Karpas-422 (cell line): Measurements from ENCODE around the gene CCDC191. TPM values are rescaled to one million over a fixed set of nuclear protein-coding genes. Genes with fewer than 3 reads are reported as not detected.

Source experiments
- DNase-seq: peaks from one replicate; pipeline ENCODE4 v3.0.0-alpha.2; 2015
- H2AFZ ChIP-seq: fragments of 200-600 bp; sonication (generic); 2 replicates; pipeline ENCODE4 v1.6.1; 2014; ENCODE audit warnings: antibody characterized with exemption, low read length, mixed read lengths
- H3K27ac ChIP-seq: fragments of 200-600 bp; sonication (generic); 2 replicates; pipeline ENCODE4 v1.5.1; 2014; ENCODE audit warnings: mild to moderate bottlenecking, low read length, moderate library complexity
- H3K27me3 ChIP-seq: fragments of 200-600 bp; sonication (generic); 2 replicates; pipeline ENCODE4 v1.6.1; 2014; ENCODE audit warnings: low read length, mixed read lengths
- H3K36me3 ChIP-seq: fragments of 200-600 bp; sonication (generic); 2 replicates; pipeline ENCODE4 v1.6.1; 2014; ENCODE audit warnings: low read length, mixed read lengths; ENCODE audit not compliant: insufficient read depth
- H3K4me1 ChIP-seq: fragments of 200-600 bp; sonication (generic); 2 replicates; pipeline ENCODE4 v1.6.1; 2014; ENCODE audit warnings: mild to moderate bottlenecking, low read length, mixed read lengths
- H3K4me2 ChIP-seq: fragments of 200-600 bp; sonication (generic); 2 replicates; pipeline ENCODE4 v1.6.1; 2014; ENCODE audit warnings: low read length, low read depth, mild to moderate bottlenecking; ENCODE audit not compliant: poor library complexity, severe bottlenecking
- H3K4me3 ChIP-seq: fragments of 200-600 bp; sonication (generic); 2 replicates; pipeline ENCODE4 v1.5.1; 2014; ENCODE audit warnings: mild to moderate bottlenecking, antibody characterized with exemption, low read length, mixed read lengths
- H3K79me2 ChIP-seq: fragments of 200-600 bp; sonication (generic); 2 replicates; pipeline ENCODE4 v1.6.1; 2014; ENCODE audit warnings: mild to moderate bottlenecking, low read length, mixed read lengths
- H3K9ac ChIP-seq: fragments of 200-600 bp; sonication (generic); 2 replicates; pipeline ENCODE4 v1.6.0; 2014; ENCODE audit warnings: low read length
- H3K9me2 ChIP-seq: fragments of 200-600 bp; sonication (generic), shearing (Covaris generic); replicated peaks from 2 replicates; pipeline ENCODE4 v1.6.0; 2014; ENCODE audit warnings: mild to moderate bottlenecking, low read length, moderate library complexity; ENCODE audit not compliant: insufficient read depth
- H3K9me3 ChIP-seq: fragments of 300-700, 200-600 bp; sonication (generic); 2 replicates; pipeline ENCODE4 v1.6.1; 2014; ENCODE audit warnings: low read length, mixed read lengths
- H4K20me1 ChIP-seq: fragments of 200-600 bp; sonication (generic); 2 replicates; pipeline ENCODE4 v1.6.1; 2014; ENCODE audit warnings: mild to moderate bottlenecking, antibody characterized with exemption, low read length, low read depth; ENCODE audit not compliant: insufficient read depth
- total RNA-seq: library from RNA; depleted of rRNA; stranded (reverse); fragments of >200 nt; shearing (Covaris generic); gene quantifications from 2 replicates; pipeline ENCODE4 v1.2.3, GENCODE V29; 2014; ENCODE audit warnings: low replicate concordance; rRNA removed

The CCDC191 gene
- total RNA-seq, 1 experiment from 2014 or later, result 2.8 TPM

GRCh38 chr3:113952921-113953320 is 103.4 kb downstream of the CCDC191 start:
- Histone ChIP-seq H3K36me3 (peaks cover 15% of the 10 kb centered on the region; the same call in 1 of the 2 replicates), H3K79me2 (peaks cover 10% of the 10 kb centered on the region)

GRCh38 chr3:113948015-113948917 is 108.1 kb downstream of the CCDC191 start:
- no peaks in the 10 kb centered on the region for H4K20me1 ChIP-seq
- no peaks in the 10 kb centered on the region for H3K9me2 ChIP-seq
- no peak overlapping the region for H3K27ac ChIP-seq
- peak overlapping the region; percentile 93 for H3K4me3 ChIP-seq
- peak; percentile 78 for DNase-seq
- no peaks in the 10 kb centered on the region for H3K9me3 ChIP-seq
- peak overlapping the region; percentile 81 for H3K9ac ChIP-seq
- H3K36me3 ChIP-seq, result no peaks in the 10 kb centered on the region
- no peaks in the 10 kb centered on the region for H3K27me3 ChIP-seq
- peaks cover 10% of the 10 kb centered on the region for H3K79me2 ChIP-seq
- H3K4me2 ChIP-seq, result peak overlapping the region; percentile 78
- H2AFZ ChIP-seq, result peak overlapping the region; percentile 95
- H3K4me1 ChIP-seq, result peaks cover 25% of the 10 kb centered on the region

More at GRCh38 chr3:113952921-113953320, 103.4 kb downstream of the CCDC191 start:
- H3K4me1 ChIP-seq, result peaks cover 13% of the 10 kb centered on the region
- H3K27ac ChIP-seq, result no peak overlapping the region
- H3K4me3 ChIP-seq, result no peak overlapping the region
- H3K4me2 ChIP-seq, result no peak overlapping the region
- H3K9ac ChIP-seq, result no peak overlapping the region
- no peak for DNase-seq
- no peaks in the 10 kb centered on the region for H3K9me3 ChIP-seq
- no peaks in the 10 kb centered on the region for H3K9me2 ChIP-seq
- H3K27me3 ChIP-seq, result no peaks in the 10 kb centered on the region
- no peaks in the 10 kb centered on the region for H4K20me1 ChIP-seq
- H2AFZ ChIP-seq, result no peak overlapping the region

GRCh38 chr3:113947372-113948014 is 108.8 kb downstream of the CCDC191 start, which contains the start of gene ZDHHC23:
ZDHHC23 (plus strand) TSS chr3:113948013; CDS start chr3:113948803, 790 bp downstream.
- Histone ChIP-seq H4K20me1 (no peaks in the 10 kb centered on the region), H3K79me2 (peaks cover 10% of the 10 kb centered on the region), H3K36me3 (no peaks in the 10 kb centered on the region), H3K9ac (peak within 1 kb of the TSS; percentile 81), H3K27ac (no peak within 1 kb of the TSS), H2AFZ (peak within 1 kb of the TSS; percentile 95), H3K9me3 (no peaks in the 10 kb centered on the region), H3K4me2 (peak within 1 kb of the TSS; percentile 83), H3K4me3 (peak within 1 kb of the TSS; percentile 93), H3K9me2 (no peaks in the 10 kb centered on the region), H3K27me3 (no peaks in the 10 kb centered on the region), H3K4me1 (peaks cover 25% of the 10 kb centered on the region)
- peak; percentile 82 for DNase-seq

- Histone ChIP-seq H4K20me1 (no peaks in the 10 kb centered on the region), H3K27me3 (no peaks in the 10 kb centered on the region), H3K4me2 (peak overlapping the region; percentile 83), H3K79me2 (peaks cover 10% of the 10 kb centered on the region), H3K9me3 (no peaks in the 10 kb centered on the region), H3K27ac (no peak overlapping the region), H2AFZ (0 out of 2 replicates have a peak overlapping the region, but pooled peaks have one; percentile 91), H3K9ac (peak overlapping the region; percentile 81), H3K4me1 (peaks cover 25% of the 10 kb centered on the region), H3K4me3 (peak overlapping the region; percentile 61), H3K36me3 (no peaks in the 10 kb centered on the region), H3K9me2 (no peaks in the 10 kb centered on the region)
- DNase-seq, result no peak
Measured at GRCh38 chr3:113946831-113947230, 109.5 kb downstream of the CCDC191 start.

- H3K9ac ChIP-seq, result no peak overlapping the region
- H3K79me2 ChIP-seq, result no peaks in the 10 kb centered on the region
- no peak overlapping the region for H2AFZ ChIP-seq
- H3K27me3 ChIP-seq, result no peaks in the 10 kb centered on the region
- no peak overlapping the region for H3K27ac ChIP-seq
- H3K36me3 ChIP-seq, result no peaks in the 10 kb centered on the region
- H3K9me2 ChIP-seq, result no peaks in the 10 kb centered on the region
- no peak overlapping the region for H3K4me2 ChIP-seq
- H3K4me1 ChIP-seq, result no peaks in the 10 kb centered on the region
- DNase-seq, result no peak
- H3K4me3 ChIP-seq, result no peak overlapping the region
- H3K9me3 ChIP-seq, result peaks cover 8% of the 10 kb centered on the region; the same call in 1 of the 2 replicates
- H4K20me1 ChIP-seq, result no peaks in the 10 kb centered on the region
Measured at GRCh38 chr3:113927556-113927955, 128.8 kb downstream of the CCDC191 start.

GRCh38 chr3:113914646-113915045 is 141.7 kb downstream of the CCDC191 start:
- Histone ChIP-seq H3K36me3 (no peaks in the 10 kb centered on the region), H3K9ac (no peak overlapping the region)
- DNase-seq, result no peak

More at GRCh38 chr3:113914646-113915045, 141.7 kb downstream of the CCDC191 start:
- Histone ChIP-seq H3K27ac (no peak overlapping the region), H3K4me1 (no peaks in the 10 kb centered on the region), H3K9me3 (no peaks in the 10 kb centered on the region), H3K27me3 (no peaks in the 10 kb centered on the region), H3K4me2 (no peak overlapping the region), H3K9me2 (no peaks in the 10 kb centered on the region), H2AFZ (no peak overlapping the region), H3K79me2 (no peaks in the 10 kb centered on the region), H4K20me1 (no peaks in the 10 kb centered on the region), H3K4me3 (no peak overlapping the region)

Other genes with a start within 250 kb of the CCDC191 start
- 1.4 and 4.0 TPM in 2 replicates for gene GRAMD1C, start 217.7 kb downstream of the CCDC191 start, total RNA-seq
- gene ZDHHC23, start 108.5 kb downstream of the CCDC191 start, total RNA-seq, result 32.1 and 35.6 TPM in 2 replicates
- 27.1 and 56.9 TPM in 2 replicates for gene QTRT2, start 211 bp upstream of the CCDC191 start, total RNA-seq
- not detected in 2 replicates for gene DRD3, start 122.5 kb upstream of the CCDC191 start, total RNA-seq
- gene ZNF80, start 181.1 kb upstream of the CCDC191 start, total RNA-seq, result not detected in 2 replicates
- gene TIGIT, start 237.5 kb upstream of the CCDC191 start, total RNA-seq, result 1.2 and 3.3 TPM in 2 replicates